Measurements from ENCODE around the gene MXRA8.

MXRA8 gene

DNA sequence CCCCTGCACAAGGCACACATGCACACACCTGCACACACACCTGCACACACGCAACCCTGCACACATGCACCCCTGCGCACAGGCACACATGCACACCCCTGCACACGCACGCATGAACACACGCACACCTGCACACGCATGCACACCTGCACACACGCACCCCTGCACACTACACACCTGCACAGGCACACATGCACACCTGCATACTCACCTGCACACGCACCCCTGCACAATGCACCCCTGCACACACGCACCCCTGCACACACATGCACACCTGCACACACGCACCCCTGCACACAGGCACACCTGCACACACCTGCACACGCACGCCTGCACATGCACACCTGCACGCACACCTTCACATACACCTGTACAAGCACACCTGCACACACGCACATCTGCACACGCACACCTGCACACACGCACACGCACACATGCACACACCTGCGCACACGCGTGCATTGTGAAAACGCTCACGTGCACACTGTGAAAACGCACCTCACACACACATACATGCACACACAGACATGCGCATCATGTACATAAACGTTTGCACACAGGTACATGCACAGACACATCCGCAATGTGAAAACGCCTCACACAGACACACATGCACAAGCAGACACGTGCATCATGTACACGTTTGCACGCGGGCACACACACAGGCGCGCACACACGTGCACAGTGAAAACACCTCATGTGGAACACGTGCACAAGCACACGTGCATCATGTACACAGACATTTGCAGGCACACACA, 17.4 kb downstream of the MXRA8 start:
- TF ChIP-seq PAX5 (IDR thresholded peaks at IDR 0.05; ENCODE audit: insufficient read depth, low read length, severe bottlenecking) (no peak), SPI1 (IDR thresholded peaks at IDR 0.05; ENCODE audit: low read depth, low read length) (no peak), POLR2AphosphoS5 (IDR thresholded peaks at IDR 0.05; ENCODE audit: low read depth, low read length) (no peak), POU2F2 (IDR thresholded peaks at IDR 0.05; ENCODE audit: low read depth, low read length) (no peak; the same call in 1 of the 2 replicates), POLR2A (IDR thresholded peaks at IDR 0.05; ENCODE audit: low read depth, low read length) (no peak), TAF1 (IDR thresholded peaks at IDR 0.05; ENCODE audit: low read depth, low read length) (no peak)
- DNase-seq (ENCODE audit: insufficient read length, low spot score), result no peak
- peak; percentile 23 for FAIRE-seq

DNA sequence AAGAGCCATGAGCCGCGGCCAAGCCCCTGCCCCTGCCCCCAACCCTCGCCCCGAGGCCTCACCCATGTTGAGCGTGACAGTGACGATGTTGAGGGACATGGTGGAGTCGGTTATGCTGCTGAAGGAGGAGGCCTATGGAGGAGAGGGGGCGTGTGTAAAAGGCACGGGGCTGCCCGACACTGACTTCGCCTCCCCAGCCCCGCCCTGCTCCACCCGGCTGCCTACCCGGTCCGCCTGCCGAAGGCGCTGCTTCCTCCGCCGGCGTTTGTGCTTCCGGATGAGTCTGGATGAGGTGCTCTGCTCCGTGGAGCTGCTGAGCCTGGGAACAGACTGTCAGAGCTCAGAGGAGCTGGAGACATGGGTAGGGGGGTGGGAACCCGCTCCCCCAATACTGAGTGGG, 18.2 kb downstream of the MXRA8 start:
- DNase-seq (ENCODE audit: insufficient read length, low spot score) (no peak), FAIRE-seq (no peak)
- TF ChIP-seq POLR2A (IDR thresholded peaks at IDR 0.05; ENCODE audit: low read depth, low read length) (no peak), SPI1 (IDR thresholded peaks at IDR 0.05; ENCODE audit: low read depth, low read length) (no peak), POU2F2 (IDR thresholded peaks at IDR 0.05; ENCODE audit: low read depth, low read length) (no peak), POLR2AphosphoS5 (IDR thresholded peaks at IDR 0.05; ENCODE audit: low read depth, low read length) (no peak), TAF1 (IDR thresholded peaks at IDR 0.05; ENCODE audit: low read depth, low read length) (no peak), PAX5 (IDR thresholded peaks at IDR 0.05; ENCODE audit: insufficient read depth, low read length, severe bottlenecking) (no peak)

DNA sequence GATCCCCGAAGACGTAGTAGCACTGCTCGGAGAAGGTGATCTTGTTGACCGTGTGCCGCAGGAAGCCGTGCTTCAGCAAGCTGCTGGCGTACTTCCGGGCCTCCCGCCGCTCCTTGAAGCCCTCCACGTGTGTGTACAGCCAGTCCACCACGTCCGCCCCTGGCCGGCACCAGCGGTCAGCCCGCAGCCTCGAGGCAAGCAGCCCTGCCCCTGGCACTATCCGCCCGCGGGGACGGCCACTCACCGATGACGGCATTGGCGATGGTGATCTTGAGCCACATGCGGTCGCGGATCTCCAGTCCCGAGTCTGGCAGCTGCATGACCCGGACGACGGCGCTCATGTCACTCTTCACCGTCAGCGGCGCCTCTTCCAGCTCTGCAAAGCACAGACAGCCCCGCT, 20.1 kb downstream of the MXRA8 start:
- DNase-seq (ENCODE audit: insufficient read length, low spot score) (no peak), FAIRE-seq (no peak)
- TF ChIP-seq POU2F2 (IDR thresholded peaks at IDR 0.05; ENCODE audit: low read depth, low read length) (no peak), SPI1 (IDR thresholded peaks at IDR 0.05; ENCODE audit: low read depth, low read length) (no peak), TAF1 (IDR thresholded peaks at IDR 0.05; ENCODE audit: low read depth, low read length) (no peak), POLR2A (IDR thresholded peaks at IDR 0.05; ENCODE audit: low read depth, low read length) (no peak), PAX5 (IDR thresholded peaks at IDR 0.05; ENCODE audit: insufficient read depth, low read length, severe bottlenecking) (no peak), POLR2AphosphoS5 (IDR thresholded peaks at IDR 0.05; ENCODE audit: low read depth, low read length) (no peak)

DNA sequence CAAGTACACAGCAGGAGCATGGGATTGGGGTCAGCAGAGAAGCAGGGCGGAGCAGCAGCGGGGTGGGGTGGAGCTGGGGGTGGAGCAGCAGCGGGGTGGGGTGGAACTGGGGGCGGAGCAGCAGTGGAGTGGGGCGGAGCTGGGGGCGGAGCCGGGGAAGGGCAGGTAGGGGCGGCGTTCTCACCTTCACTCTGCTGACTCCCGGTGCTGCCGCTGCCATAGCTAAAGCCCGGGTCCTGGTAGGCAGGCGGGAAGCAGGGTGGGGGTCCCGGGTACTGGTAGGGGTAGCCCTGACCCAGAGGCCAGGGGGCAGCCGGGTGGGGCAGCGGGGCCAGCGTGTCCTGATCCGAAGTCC, 20.6 kb downstream of the MXRA8 start:
- FAIRE-seq, result peak; percentile 20
- DNase-seq (ENCODE audit: insufficient read length, low spot score), result peak; percentile 90
- TF ChIP-seq TAF1 (IDR thresholded peaks at IDR 0.05; ENCODE audit: low read depth, low read length) (no peak), POU2F2 (IDR thresholded peaks at IDR 0.05; ENCODE audit: low read depth, low read length) (no peak), SPI1 (IDR thresholded peaks at IDR 0.05; ENCODE audit: low read depth, low read length) (no peak), POLR2A (IDR thresholded peaks at IDR 0.05; ENCODE audit: low read depth, low read length) (no peak), POLR2AphosphoS5 (IDR thresholded peaks at IDR 0.05; ENCODE audit: low read depth, low read length) (no peak), PAX5 (IDR thresholded peaks at IDR 0.05; ENCODE audit: insufficient read depth, low read length, severe bottlenecking) (no peak)

- no peak for TF ChIP-seq POLR2A (IDR thresholded peaks at IDR 0.05; ENCODE audit: low read depth, low read length)
- TF ChIP-seq PAX5 (IDR thresholded peaks at IDR 0.05; ENCODE audit: insufficient read depth, low read length, severe bottlenecking), result no peak
- TF ChIP-seq TAF1 (IDR thresholded peaks at IDR 0.05; ENCODE audit: low read depth, low read length), result no peak
- no peak for TF ChIP-seq POLR2AphosphoS5 (IDR thresholded peaks at IDR 0.05; ENCODE audit: low read depth, low read length)
- TF ChIP-seq SPI1 (IDR thresholded peaks at IDR 0.05; ENCODE audit: low read depth, low read length), result no peak
- no peak for TF ChIP-seq POU2F2 (IDR thresholded peaks at IDR 0.05; ENCODE audit: low read depth, low read length)
- DNase-seq (ENCODE audit: insufficient read length, low spot score), result no peak
- no peak for FAIRE-seq
Measured at GRCh38 chr1:1336931-1337792, 21.2 kb downstream of the MXRA8 start.

- DNase-seq (ENCODE audit: insufficient read length, low spot score) (no peak), FAIRE-seq (no peak)
- TF ChIP-seq POU2F2 (IDR thresholded peaks at IDR 0.05; ENCODE audit: low read depth, low read length) (no peak), POLR2A (IDR thresholded peaks at IDR 0.05; ENCODE audit: low read depth, low read length) (no peak), POLR2AphosphoS5 (IDR thresholded peaks at IDR 0.05; ENCODE audit: low read depth, low read length) (no peak), PAX5 (IDR thresholded peaks at IDR 0.05; ENCODE audit: insufficient read depth, low read length, severe bottlenecking) (no peak), SPI1 (IDR thresholded peaks at IDR 0.05; ENCODE audit: low read depth, low read length) (no peak), TAF1 (IDR thresholded peaks at IDR 0.05; ENCODE audit: low read depth, low read length) (no peak)
Measured at GRCh38 chr1:1336446-1336845, 21.9 kb downstream of the MXRA8 start.

- FAIRE-seq (no peak), DNase-seq (ENCODE audit: insufficient read length, low spot score) (no peak)
- no peak for TF ChIP-seq PAX5 (IDR thresholded peaks at IDR 0.05; ENCODE audit: insufficient read depth, low read length, severe bottlenecking)
- no peak for TF ChIP-seq POLR2A (IDR thresholded peaks at IDR 0.05; ENCODE audit: low read depth, low read length)
- TF ChIP-seq TAF1 (IDR thresholded peaks at IDR 0.05; ENCODE audit: low read depth, low read length), result no peak
- no peak for TF ChIP-seq SPI1 (IDR thresholded peaks at IDR 0.05; ENCODE audit: low read depth, low read length)
- TF ChIP-seq POLR2AphosphoS5 (IDR thresholded peaks at IDR 0.05; ENCODE audit: low read depth, low read length), result no peak
- TF ChIP-seq POU2F2 (IDR thresholded peaks at IDR 0.05; ENCODE audit: low read depth, low read length), result no peak
Measured at GRCh38 chr1:1335792-1336248, 22.5 kb downstream of the MXRA8 start.

- TF ChIP-seq SPI1 (IDR thresholded peaks at IDR 0.05; ENCODE audit: low read depth, low read length), result no peak
- no peak for TF ChIP-seq PAX5 (IDR thresholded peaks at IDR 0.05; ENCODE audit: insufficient read depth, low read length, severe bottlenecking)
- no peak for TF ChIP-seq POU2F2 (IDR thresholded peaks at IDR 0.05; ENCODE audit: low read depth, low read length)
- no peak for TF ChIP-seq TAF1 (IDR thresholded peaks at IDR 0.05; ENCODE audit: low read depth, low read length)
- TF ChIP-seq POLR2A (IDR thresholded peaks at IDR 0.05; ENCODE audit: low read depth, low read length), result no peak
- TF ChIP-seq POLR2AphosphoS5 (IDR thresholded peaks at IDR 0.05; ENCODE audit: low read depth, low read length), result no peak
- DNase-seq (ENCODE audit: insufficient read length, low spot score), result no peak
- no peak for FAIRE-seq
Measured at GRCh38 chr1:1335283-1335682, 23.1 kb downstream of the MXRA8 start.

- FAIRE-seq (no peak), DNase-seq (ENCODE audit: insufficient read length, low spot score) (no peak)
- TF ChIP-seq POU2F2 (IDR thresholded peaks at IDR 0.05; ENCODE audit: low read depth, low read length) (no peak), PAX5 (IDR thresholded peaks at IDR 0.05; ENCODE audit: insufficient read depth, low read length, severe bottlenecking) (no peak), SPI1 (IDR thresholded peaks at IDR 0.05; ENCODE audit: low read depth, low read length) (no peak), POLR2A (IDR thresholded peaks at IDR 0.05; ENCODE audit: low read depth, low read length) (no peak), POLR2AphosphoS5 (IDR thresholded peaks at IDR 0.05; ENCODE audit: low read depth, low read length) (no peak), TAF1 (IDR thresholded peaks at IDR 0.05; ENCODE audit: low read depth, low read length) (no peak)
Measured at GRCh38 chr1:1334835-1335234, 23.5 kb downstream of the MXRA8 start.
